WERI-Rb-1 (cell line): ENCODE results near the gene ZNF787.

Experiments used
- DNase-seq: peaks from one replicate; pipeline ENCODE4 v3.0.0-alpha.2; 2020
- H3K27ac ChIP-seq: fragments of 250-450 bp; sonication (Bioruptor Pico); 2 replicates; pipeline ENCODE4 v1.5.1; 2020; ENCODE audit warnings: mild to moderate bottlenecking, moderate library complexity
- H3K27me3 ChIP-seq: fragments of 250-450 bp; sonication (Bioruptor Pico); 2 replicates; pipeline ENCODE4 v1.5.1; 2021; ENCODE audit warnings: mild to moderate bottlenecking, low read depth, moderate library complexity; ENCODE audit not compliant: insufficient read depth, severe bottlenecking
- H3K36me3 ChIP-seq: fragments of 250-450 bp; sonication (Bioruptor Pico); 2 replicates; pipeline ENCODE4 v1.5.1; 2020; ENCODE audit warnings: mild to moderate bottlenecking, moderate library complexity
- H3K4me3 ChIP-seq: 2 replicates; pipeline ENCODE4 v1.5.1; 2011; ENCODE audit warnings: low read depth, mild to moderate bottlenecking, control low read depth, low read length
- H3K9me3 ChIP-seq: fragments of 250-450 bp; sonication (Bioruptor Pico); 2 replicates; pipeline ENCODE4 v1.5.1; 2021; ENCODE audit warnings: mild to moderate bottlenecking, moderate library complexity; ENCODE audit not compliant: severe bottlenecking
- TF ChIP-seq, protein P1 (sequence below): IDR thresholded peaks from 2 replicates; pipeline ENCODE4 v1.5.1; 2011; ENCODE audit warnings: low read depth, mild to moderate bottlenecking, control low read depth, inconsistent platforms, low read length

The ZNF787 gene

DNA sequence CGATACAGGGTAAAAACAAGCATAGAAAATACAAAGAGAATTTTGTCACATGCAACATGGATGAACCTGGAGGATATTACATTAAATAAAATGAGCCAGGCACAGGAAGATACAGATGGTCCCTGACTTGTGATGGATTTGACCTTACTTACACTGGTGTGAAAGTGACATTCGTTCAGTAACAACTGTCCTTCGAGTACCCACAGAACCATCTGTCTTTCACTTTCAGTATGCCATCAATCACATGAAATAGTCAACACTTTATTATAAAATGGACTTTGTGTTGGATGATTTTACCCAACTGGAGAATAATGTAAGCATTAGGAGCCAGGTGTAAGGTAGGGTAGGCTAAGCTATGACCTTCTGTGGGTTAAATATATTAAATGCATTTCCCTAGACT is 51.5 kb downstream of the ZNF787 start:
- DNase-seq = no peak
- no peaks in the 10 kb centered on the region for H3K36me3 ChIP-seq

DNA sequence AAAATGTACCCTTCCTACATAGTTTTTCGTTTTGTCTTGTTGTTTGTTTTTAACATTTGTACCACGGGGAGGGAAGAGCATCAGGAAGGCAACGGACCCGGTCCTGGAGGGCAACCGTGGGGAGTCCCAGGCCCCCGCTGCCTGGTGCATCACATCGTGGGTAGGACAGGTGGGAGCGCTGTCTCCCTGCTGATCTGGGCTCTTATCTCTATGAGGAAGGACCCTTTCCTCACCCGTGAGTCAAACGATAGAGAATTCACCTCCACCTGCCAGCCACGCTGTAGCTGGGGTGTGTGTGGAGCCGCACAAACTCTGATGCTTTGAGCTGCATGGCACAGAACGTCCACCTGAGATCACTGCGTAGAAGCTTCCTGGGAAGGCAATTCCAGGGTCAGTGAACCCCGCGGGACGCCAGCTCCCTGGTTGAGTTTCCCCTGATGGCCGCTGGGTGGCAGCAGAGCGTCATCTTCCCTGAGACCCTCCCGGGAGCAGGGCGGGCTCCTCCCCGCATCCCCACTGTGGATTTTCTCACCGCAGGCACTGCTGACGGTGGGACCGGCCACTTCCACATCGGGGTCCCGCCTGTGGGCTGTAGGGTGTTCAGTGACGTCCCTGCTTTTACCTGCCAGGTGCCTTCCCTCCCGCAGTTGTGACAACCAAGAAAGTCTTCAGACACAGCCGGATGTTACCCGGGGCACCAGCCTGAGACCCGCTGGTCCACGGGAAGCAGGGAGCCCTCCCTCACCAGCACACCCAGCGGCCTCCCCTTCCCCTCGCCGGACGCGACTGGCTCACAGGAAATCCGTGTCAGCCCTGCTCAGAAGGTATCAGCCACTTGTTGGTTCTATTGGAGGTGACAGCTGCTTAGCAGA is 54.7 kb downstream of the ZNF787 start:
- DNase-seq = peak; percentile 80
- H3K9me3 ChIP-seq = no peaks in the 10 kb centered on the region
- peak overlapping the region; percentile 28 for H3K4me3 ChIP-seq
- peaks cover 39% of the 10 kb centered on the region for H3K27me3 ChIP-seq
- TF ChIP-seq, protein P1, sequence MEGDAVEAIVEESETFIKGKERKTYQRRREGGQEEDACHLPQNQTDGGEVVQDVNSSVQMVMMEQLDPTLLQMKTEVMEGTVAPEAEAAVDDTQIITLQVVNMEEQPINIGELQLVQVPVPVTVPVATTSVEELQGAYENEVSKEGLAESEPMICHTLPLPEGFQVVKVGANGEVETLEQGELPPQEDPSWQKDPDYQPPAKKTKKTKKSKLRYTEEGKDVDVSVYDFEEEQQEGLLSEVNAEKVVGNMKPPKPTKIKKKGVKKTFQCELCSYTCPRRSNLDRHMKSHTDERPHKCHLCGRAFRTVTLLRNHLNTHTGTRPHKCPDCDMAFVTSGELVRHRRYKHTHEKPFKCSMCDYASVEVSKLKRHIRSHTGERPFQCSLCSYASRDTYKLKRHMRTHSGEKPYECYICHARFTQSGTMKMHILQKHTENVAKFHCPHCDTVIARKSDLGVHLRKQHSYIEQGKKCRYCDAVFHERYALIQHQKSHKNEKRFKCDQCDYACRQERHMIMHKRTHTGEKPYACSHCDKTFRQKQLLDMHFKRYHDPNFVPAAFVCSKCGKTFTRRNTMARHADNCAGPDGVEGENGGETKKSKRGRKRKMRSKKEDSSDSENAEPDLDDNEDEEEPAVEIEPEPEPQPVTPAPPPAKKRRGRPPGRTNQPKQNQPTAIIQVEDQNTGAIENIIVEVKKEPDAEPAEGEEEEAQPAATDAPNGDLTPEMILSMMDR = peak; percentile 89
- H3K36me3 ChIP-seq = no peaks in the 10 kb centered on the region
- H3K27ac ChIP-seq = no peak overlapping the region

More for the DNA sequence above, 51.5 kb downstream of the ZNF787 start:
- Histone ChIP-seq H3K4me3 (no peak overlapping the region), H3K27me3 (peaks cover 13% of the 10 kb centered on the region), H3K9me3 (no peaks in the 10 kb centered on the region), H3K27ac (no peak overlapping the region)
- TF ChIP-seq, protein P1 = no peak

DNA sequence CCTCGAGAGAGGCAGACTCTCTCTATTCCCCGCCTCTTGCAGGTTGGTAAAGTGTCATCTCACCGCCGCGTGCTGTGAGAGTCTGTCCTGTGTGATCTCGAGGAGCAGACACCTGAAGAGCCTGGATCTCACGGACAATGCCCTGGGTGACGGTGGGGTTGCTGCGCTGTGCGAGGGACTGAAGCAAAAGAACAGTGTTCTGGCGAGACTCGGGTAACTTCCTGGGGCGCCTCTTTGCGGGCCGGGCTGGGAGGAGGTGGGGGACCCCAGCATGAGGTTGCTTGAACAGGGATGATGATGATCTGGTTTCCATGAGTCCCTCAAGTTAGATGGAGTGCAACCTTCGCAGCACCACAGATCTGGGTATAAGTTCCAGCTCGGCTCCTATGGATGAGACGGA is 67.5 kb downstream of the ZNF787 start:
- Histone ChIP-seq H3K36me3 (no peaks in the 10 kb centered on the region), H3K4me3 (no peak overlapping the region), H3K9me3 (peaks cover 13% of the 10 kb centered on the region), H3K27ac (no peak overlapping the region), H3K27me3 (peaks cover 89% of the 10 kb centered on the region)
- TF ChIP-seq, protein P1 = no peak
- no peak for DNase-seq
